ENCODE measurements around the gene CIB4.

CIB4 gene

GRCh38 chr2:26540306-26540705 lies 100.9 kb downstream of the CIB4 start:
- no peak for DNase-seq

- DNase-seq: no peak
Measured at GRCh38 chr2:26537826-26538475, 103.2 kb downstream of the CIB4 start.

- DNase-seq: no peak
Measured at GRCh38 chr2:26537069-26537825, 103.9 kb downstream of the CIB4 start.

- DNase-seq: no peak
Measured at GRCh38 chr2:26536371-26537068, 104.6 kb downstream of the CIB4 start.

GRCh38 chr2:26535663-26536275 lies 105.4 kb downstream of the CIB4 start:
- no peak for DNase-seq

- DNase-seq: no peak
Measured at GRCh38 chr2:26534865-26535662, 106.1 kb downstream of the CIB4 start.

GRCh38 chr2:26534098-26534864 lies 106.9 kb downstream of the CIB4 start:
- no peak for DNase-seq

GRCh38 chr2:26533661-26534060 lies 107.5 kb downstream of the CIB4 start:
- no peak for DNase-seq

- DNase-seq: no peak
Measured at GRCh38 chr2:26532301-26533250, 108.6 kb downstream of the CIB4 start.

Data from NCI-H1930 (cell line).